NCI-H748 (cell line): ENCODE data around the gene FAM111B.
"Not testable (repeated sequence)": the region's sequence is repeated elsewhere in the genome, so short reads cannot be mapped to it uniquely, and the experiment has no call there.

Experiments used
- DNase-seq: peaks from one replicate; lab custom pipeline; 2025; ENCODE audit not compliant: unreplicated experiment; lab: John Stamatoyannopoulos, UW

Gene FAM111B

DNA sequence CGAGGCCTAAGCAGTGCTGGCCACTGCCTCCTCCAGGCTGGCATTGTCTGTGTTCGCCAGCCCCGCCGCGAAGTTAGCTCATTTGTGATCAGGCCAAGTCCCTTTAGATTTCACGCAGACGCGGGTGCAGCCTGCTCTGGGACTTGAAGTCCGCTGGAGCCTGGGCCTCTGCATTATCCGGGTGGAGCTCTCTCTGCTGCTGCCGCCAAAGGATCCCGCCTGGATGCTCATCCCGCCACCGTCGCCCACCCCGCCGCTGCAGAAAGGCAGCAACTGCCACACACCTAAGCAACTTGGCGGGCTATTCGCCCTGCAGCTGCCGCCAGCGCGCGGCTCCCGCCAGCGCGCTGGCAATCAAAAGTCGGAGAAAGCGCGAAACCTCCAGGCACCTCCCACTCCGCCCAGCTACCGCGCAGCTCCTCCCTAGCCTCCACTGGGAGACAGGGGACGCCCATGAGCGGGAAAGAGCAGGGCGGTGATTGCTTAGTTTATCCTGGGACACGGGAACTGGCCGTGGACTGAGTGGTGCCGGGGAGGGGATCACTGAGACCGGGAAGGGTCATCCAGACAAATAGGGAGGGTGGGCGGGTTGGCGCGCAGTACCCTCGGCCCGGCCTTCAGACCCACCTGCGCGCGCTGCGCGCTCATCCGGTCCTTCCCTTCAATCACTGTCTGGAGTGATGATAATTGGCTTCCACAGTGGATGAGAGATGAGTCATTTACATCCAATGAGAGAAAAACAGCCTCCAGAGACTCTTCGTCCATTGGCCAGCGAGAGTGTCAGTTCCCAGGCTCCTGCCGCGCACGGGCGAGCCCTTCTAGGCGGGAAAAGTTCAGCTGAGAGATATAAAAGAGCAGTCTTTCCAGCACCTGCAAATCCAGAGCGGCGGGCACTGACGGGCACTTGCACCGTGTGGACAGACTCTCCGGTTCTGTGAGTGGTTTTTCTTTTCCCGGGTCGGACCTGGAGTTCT is at the start of gene FAM111B:
TSS of gene FAM111B (plus strand) at position 875 of the 974 bp plus-strand sequence. CDS start 2,389 bp downstream, outside the sequence.
- peak; percentile 99 for DNase-seq

GRCh38 chr11:59058120-59059033 is 48.7 kb upstream of the FAM111B start:
- DNase-seq, result peak; percentile 91

GRCh38 chr11:59060096-59060495 is 46.9 kb upstream of the FAM111B start:
- not testable (repeated sequence) for DNase-seq

- no peak for DNase-seq
Observed at GRCh38 chr11:59062602-59063529, 44.2 kb upstream of the FAM111B start.

DNA sequence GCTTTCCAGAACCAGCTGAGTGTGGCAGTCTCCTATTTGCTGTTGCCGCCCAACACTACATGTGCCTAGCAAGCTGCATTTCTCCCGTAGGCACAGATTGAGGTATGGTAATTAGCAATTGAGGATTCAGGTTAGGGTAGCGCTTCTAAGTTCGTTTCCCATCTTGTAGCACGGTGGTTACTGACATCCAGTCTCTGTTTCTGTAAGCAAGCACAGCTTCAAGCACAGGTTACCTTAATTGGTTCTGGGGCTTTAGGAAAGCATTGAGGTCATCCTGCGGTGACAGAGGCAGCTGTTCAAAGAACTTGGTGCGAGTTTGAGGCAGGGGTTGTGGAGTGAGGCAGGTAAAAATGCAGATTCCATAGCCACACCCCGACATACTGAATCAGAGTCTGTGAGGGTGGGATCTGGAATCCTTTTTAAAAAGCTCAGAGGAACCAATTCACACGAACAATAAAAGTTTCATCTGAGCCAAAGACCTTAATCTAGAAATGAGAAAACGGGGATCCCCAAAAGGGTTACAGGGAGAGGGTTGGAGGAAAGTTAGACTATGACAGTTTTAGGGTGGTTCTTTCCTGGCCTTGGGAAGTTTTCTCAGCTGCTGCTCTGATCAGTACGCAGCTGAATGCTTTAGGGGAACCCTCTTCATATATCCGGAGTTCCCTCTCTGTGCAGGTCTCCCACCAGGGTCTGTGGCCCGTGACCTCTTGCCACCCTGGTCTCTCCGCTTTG is 42.9 kb upstream of the FAM111B start:
- not testable (repeated sequence) for DNase-seq

DNA sequence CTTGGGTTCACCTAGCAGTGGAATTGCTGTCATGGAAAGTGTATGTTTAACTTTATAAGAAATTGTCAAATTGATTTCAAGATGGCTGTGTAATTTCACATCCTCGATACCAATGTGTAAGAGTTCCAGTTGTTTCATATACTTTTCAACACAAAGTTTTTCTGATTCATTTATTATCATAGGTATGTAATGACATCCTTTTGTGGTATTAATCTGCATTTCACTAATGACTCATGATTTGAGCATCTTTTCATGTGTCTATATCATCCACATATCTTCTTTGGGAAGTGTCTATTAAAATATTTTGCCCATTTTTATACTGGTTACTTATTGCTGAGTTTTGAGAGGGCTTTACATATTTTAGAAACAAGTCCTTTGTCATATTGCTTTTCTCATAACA is 38.0 kb upstream of the FAM111B start:
- no peak for DNase-seq

GRCh38 chr11:59076876-59077571 is 30.0 kb upstream of the FAM111B start:
- DNase-seq, result no peak

- no peak for DNase-seq
Observed at GRCh38 chr11:59078435-59078834, 28.6 kb upstream of the FAM111B start.

- DNase-seq, result no peak
Observed at GRCh38 chr11:59079086-59079485, 28.0 kb upstream of the FAM111B start.

DNA sequence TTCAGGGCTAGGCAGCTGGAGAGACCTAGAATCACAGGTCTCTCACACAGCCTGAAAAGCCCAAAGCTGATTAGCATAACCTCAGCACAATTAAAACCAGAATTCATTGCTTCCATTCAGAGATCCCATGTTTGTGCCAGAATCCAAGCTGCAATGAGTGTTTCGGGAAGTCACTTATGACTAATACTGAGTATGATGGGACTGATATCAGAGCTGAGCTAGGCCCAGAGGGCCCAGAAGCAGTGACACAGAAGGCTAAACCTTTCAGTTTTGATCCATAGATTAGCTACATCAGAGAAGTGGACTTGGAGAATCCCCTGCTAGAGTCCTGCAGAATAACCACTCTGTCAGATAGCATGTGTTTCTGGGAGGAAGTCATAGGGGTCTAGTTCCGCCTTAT is 26.6 kb upstream of the FAM111B start:
- DNase-seq, result not testable (repeated sequence)

DNA sequence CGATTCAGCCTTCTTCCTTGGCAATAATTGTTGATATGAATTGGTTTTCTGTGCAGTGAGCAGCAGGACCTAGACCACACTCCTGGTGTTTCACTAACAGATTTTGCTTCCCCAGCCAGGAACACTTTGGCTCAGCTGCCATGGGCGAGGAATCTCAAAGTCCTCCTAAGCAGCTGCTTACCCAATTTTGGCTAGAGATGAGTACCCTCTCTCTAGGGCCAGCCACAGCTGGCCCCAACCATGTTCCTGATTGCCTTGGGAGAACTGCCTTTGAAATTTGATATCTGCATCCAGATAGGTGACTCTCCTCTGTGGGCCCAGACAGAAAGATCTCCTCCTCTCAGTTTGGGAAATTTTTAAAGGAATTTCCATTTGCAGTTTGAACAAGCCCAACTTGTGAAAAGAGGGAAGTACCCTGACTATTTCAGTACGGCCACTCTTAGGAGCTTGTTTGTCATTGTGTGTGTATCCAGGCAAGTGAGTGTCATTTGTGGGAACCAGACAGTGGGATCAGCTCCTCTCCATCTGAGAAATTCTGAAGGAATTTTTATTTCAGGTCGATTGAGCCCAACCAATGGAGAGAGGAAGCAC is 25.5 kb upstream of the FAM111B start:
- DNase-seq, result not testable (repeated sequence)

GRCh38 chr11:59086007-59086406 is 21.0 kb upstream of the FAM111B start, which contains the start of gene GLYATL1B:
Gene GLYATL1B (plus strand): TSS chr11:59086307. CDS start chr11:59086307, 0 bp downstream.
- DNase-seq, result not testable (repeated sequence)

GRCh38 chr11:59088162-59088561 is 18.9 kb upstream of the FAM111B start:
- no peak for DNase-seq

GRCh38 chr11:59093576-59093975 is 13.5 kb upstream of the FAM111B start:
- DNase-seq, result not testable (repeated sequence)

GRCh38 chr11:59095225-59095624 is 11.8 kb upstream of the FAM111B start:
- not testable (repeated sequence) for DNase-seq

- not testable (repeated sequence) for DNase-seq
Observed at GRCh38 chr11:59095972-59096575, 11.0 kb upstream of the FAM111B start.

- DNase-seq, result peak; percentile 50
Observed at GRCh38 chr11:59097113-59097708, 9.8 kb upstream of the FAM111B start.

- not testable (repeated sequence) for DNase-seq
Observed at GRCh38 chr11:59097938-59098337, 9.1 kb upstream of the FAM111B start.
